Measurements from ENCODE around the gene EMC1. TPM values are rescaled to one million over a fixed set of nuclear protein-coding genes. Genes with fewer than 3 reads are reported as not detected.
"Not testable (repeated sequence)": the region's sequence is repeated elsewhere in the genome, so short reads cannot be mapped to it uniquely, and the experiment has no call there.

EMC1 gene
- polyA plus RNA-seq, 1 donor from 2014 or later = 75.3 TPM

DNA sequence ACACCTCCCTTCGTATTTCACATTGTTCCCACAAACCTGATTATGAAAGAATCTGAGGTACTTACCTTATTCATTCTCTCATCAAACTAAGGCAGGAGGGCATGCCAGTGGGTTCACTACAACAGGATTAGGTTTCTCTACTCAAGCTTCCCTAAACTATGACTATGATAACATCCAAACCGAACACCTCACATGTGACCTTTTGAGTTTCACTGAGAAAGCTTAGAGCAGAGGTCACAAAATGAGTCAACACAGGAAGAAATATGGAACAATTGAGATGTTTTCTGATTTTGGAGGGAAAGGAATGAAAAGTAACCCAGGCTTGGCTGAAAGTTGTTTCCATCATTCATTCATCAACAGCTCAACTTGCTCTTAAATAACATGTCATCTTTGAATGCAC lies 65.3 kb downstream of the EMC1 start:
- Histone ChIP-seq H3K36me3 (ENCODE audit: insufficient read depth, low read length) (peaks cover 19% of the 10 kb centered on the region), H3K9me2 (ENCODE audit: insufficient read depth, low read length) (no peaks in the 10 kb centered on the region), H3K9ac (ENCODE audit: low read length) (no peak overlapping the region), H2AFZ (ENCODE audit: low read depth, low read length) (no peak overlapping the region), H3K27ac (ENCODE audit: low read length) (no peak overlapping the region), H3K79me2 (replicated peaks; ENCODE audit: insufficient read depth, low read length) (no peaks in the 10 kb centered on the region), H3K27me3 (ENCODE audit: insufficient read depth, low read depth, low read length) (no peaks in the 10 kb centered on the region), H3F3A (ENCODE audit: insufficient read depth, low read length, poor library complexity, severe bottlenecking) (no peaks in the 10 kb centered on the region), H3K4me3 (ENCODE audit: low read length) (no peak overlapping the region), H4K20me1 (ENCODE audit: insufficient read depth) (no peaks in the 10 kb centered on the region), H3K4me2 (ENCODE audit: low read length) (no peak overlapping the region), H3K9me3 (ENCODE audit: low read length) (no peaks in the 10 kb centered on the region)
- TF ChIP-seq TAF1 (IDR thresholded peaks at IDR 0.05; ENCODE audit: low read depth) (no peak), EP300 (conservative IDR thresholded peaks at IDR 0.05; ENCODE audit: poor library complexity, severe bottlenecking) (no peak), SMC3 (conservative IDR thresholded peaks at IDR 0.05; ENCODE audit: poor library complexity) (no peak), RAD21 (conservative IDR thresholded peaks at IDR 0.05) (no peak), EZH2 (IDR thresholded peaks at IDR 0.05; ENCODE audit: borderline replicate concordance, insufficient read depth, low read length, poor library complexity, severe bottlenecking) (no peak), MXI1 (conservative IDR thresholded peaks at IDR 0.05; ENCODE audit: poor library complexity, severe bottlenecking) (no peak), REST (IDR thresholded peaks at IDR 0.05; ENCODE audit: borderline replicate concordance) (no peak), POLR2AphosphoS5 (IDR thresholded peaks at IDR 0.05) (no peak)
- TF ChIP-seq, protein P1, sequence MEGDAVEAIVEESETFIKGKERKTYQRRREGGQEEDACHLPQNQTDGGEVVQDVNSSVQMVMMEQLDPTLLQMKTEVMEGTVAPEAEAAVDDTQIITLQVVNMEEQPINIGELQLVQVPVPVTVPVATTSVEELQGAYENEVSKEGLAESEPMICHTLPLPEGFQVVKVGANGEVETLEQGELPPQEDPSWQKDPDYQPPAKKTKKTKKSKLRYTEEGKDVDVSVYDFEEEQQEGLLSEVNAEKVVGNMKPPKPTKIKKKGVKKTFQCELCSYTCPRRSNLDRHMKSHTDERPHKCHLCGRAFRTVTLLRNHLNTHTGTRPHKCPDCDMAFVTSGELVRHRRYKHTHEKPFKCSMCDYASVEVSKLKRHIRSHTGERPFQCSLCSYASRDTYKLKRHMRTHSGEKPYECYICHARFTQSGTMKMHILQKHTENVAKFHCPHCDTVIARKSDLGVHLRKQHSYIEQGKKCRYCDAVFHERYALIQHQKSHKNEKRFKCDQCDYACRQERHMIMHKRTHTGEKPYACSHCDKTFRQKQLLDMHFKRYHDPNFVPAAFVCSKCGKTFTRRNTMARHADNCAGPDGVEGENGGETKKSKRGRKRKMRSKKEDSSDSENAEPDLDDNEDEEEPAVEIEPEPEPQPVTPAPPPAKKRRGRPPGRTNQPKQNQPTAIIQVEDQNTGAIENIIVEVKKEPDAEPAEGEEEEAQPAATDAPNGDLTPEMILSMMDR (IDR thresholded peaks at IDR 0.05; ENCODE audit: poor library complexity, severe bottlenecking) = no peak

DNA sequence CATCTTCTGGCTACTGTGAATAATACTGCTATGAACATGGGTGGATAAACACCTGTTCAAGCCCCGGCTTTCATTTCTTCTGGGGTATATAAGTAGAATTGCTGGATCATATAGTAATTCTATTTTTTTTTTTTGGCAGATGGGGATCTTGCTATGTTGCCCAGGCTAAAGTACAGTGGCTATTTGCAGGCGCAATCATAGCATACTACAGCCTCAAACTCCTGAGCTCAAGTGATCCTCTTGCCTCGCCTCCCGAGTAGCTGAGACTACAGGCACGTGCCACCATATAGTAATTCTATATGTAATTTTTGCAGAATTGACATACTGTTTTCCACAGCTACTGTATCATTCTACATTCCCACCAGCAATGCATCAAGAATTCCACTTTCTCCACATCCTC lies 69.1 kb downstream of the EMC1 start:
- H2AFZ ChIP-seq (ENCODE audit: low read depth, low read length) = no peak overlapping the region
- no peak overlapping the region for H3K4me2 ChIP-seq (ENCODE audit: low read length)
- no peaks in the 10 kb centered on the region for H3K9me3 ChIP-seq (ENCODE audit: low read length)
- no peaks in the 10 kb centered on the region for H4K20me1 ChIP-seq (ENCODE audit: insufficient read depth)
- TF ChIP-seq EZH2 (IDR thresholded peaks at IDR 0.05; ENCODE audit: borderline replicate concordance, insufficient read depth, low read length, poor library complexity, severe bottlenecking) (no peak), POLR2AphosphoS5 (IDR thresholded peaks at IDR 0.05) (no peak)
- H3F3A ChIP-seq (ENCODE audit: insufficient read depth, low read length, poor library complexity, severe bottlenecking) = no peaks in the 10 kb centered on the region
- no peaks in the 10 kb centered on the region for H3K79me2 ChIP-seq (replicated peaks; ENCODE audit: insufficient read depth, low read length)
- no peaks in the 10 kb centered on the region for H3K27me3 ChIP-seq (ENCODE audit: insufficient read depth, low read depth, low read length)
- H3K9me2 ChIP-seq (ENCODE audit: insufficient read depth, low read length) = no peaks in the 10 kb centered on the region
- no peak overlapping the region for H3K4me3 ChIP-seq (ENCODE audit: low read length)
- H3K36me3 ChIP-seq (ENCODE audit: insufficient read depth, low read length) = peaks cover 19% of the 10 kb centered on the region
- H3K9ac ChIP-seq (ENCODE audit: low read length) = no peak overlapping the region
- H3K27ac ChIP-seq (ENCODE audit: low read length) = no peak overlapping the region

DNA sequence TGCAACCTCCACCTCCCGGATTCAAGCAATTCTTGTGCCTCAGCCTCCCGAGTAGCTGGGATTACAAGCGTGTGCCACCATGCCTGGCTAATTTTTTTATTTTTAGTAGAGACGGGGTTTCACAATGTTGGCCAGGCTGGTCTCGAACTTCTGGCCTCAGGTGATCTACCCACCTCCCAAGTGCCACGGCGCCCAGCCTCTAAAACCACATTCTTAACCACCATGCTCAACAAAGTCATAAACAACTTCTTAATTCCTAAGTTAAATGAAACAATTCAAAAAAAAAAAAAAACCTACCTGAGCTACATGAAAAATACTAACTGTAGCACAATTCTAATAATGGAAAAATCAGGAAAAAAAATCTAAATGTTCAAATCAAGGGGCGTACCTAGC lies 71.1 kb downstream of the EMC1 start:
- not testable (repeated sequence) for H3K79me2 ChIP-seq (replicated peaks; ENCODE audit: insufficient read depth, low read length); H3K9ac ChIP-seq (ENCODE audit: low read length); H3K4me3 ChIP-seq (ENCODE audit: low read length); H4K20me1 ChIP-seq (ENCODE audit: insufficient read depth); H3K9me2 ChIP-seq (ENCODE audit: insufficient read depth, low read length); H3K27me3 ChIP-seq (ENCODE audit: insufficient read depth, low read depth, low read length); H2AFZ ChIP-seq (ENCODE audit: low read depth, low read length); H3F3A ChIP-seq (ENCODE audit: insufficient read depth, low read length, poor library complexity, severe bottlenecking); H3K4me2 ChIP-seq (ENCODE audit: low read length); H3K9me3 ChIP-seq (ENCODE audit: low read length); H3K27ac ChIP-seq (ENCODE audit: low read length)
- peaks cover 10% of the 10 kb centered on the region for H3K36me3 ChIP-seq (ENCODE audit: insufficient read depth, low read length)

Measured in neural cell (in vitro differentiated cells).